Measurements from ENCODE around the gene DYRK1A.

DYRK1A gene

GRCh38 chr21:37341254-37341960 lies 25.2 kb upstream of the DYRK1A start:
- DNase-seq: no peak
- in situ Hi-C loops (cut with HindIII; ENCODE audit: low pct_ligation_motif_present, low sequenced_read_pairs): no loop called here

GRCh38 chr21:37342046-37342632 lies 24.4 kb upstream of the DYRK1A start:
- DNase-seq: no peak
- no peaks in the 10 kb centered on the region for H3K36me3 ChIP-seq (replicated peaks)
- no peaks in the 10 kb centered on the region for H3K27me3 ChIP-seq (replicated peaks)
- no peak for TF ChIP-seq CTCF (IDR thresholded peaks at IDR 0.05; ENCODE audit: low read depth, low read length, missing control alignments)
- H3K27ac ChIP-seq: no peak overlapping the region
- no peak overlapping the region for H3K4me3 ChIP-seq (ENCODE audit: low read depth, low read length)
- in situ Hi-C loops (cut with HindIII; ENCODE audit: low pct_ligation_motif_present, low sequenced_read_pairs): no loop called here

More at GRCh38 chr21:37341254-37341960, 25.2 kb upstream of the DYRK1A start:
- no peaks in the 10 kb centered on the region for H3K36me3 ChIP-seq (replicated peaks)
- no peak overlapping the region for H3K27ac ChIP-seq
- no peaks in the 10 kb centered on the region for H3K27me3 ChIP-seq (replicated peaks)
- no peak overlapping the region for H3K4me3 ChIP-seq (ENCODE audit: low read depth, low read length)
- no peak for TF ChIP-seq CTCF (IDR thresholded peaks at IDR 0.05; ENCODE audit: low read depth, low read length, missing control alignments)

GRCh38 chr21:37346841-37347430 lies 19.6 kb upstream of the DYRK1A start:
- DNase-seq: no peak
- no peaks in the 10 kb centered on the region for H3K27me3 ChIP-seq (replicated peaks)
- no peaks in the 10 kb centered on the region for H3K36me3 ChIP-seq (replicated peaks)
- TF ChIP-seq CTCF (IDR thresholded peaks at IDR 0.05; ENCODE audit: low read depth, low read length, missing control alignments): no peak
- H3K4me3 ChIP-seq (ENCODE audit: low read depth, low read length): no peak overlapping the region
- in situ Hi-C loops (cut with HindIII; ENCODE audit: low pct_ligation_motif_present, low sequenced_read_pairs): no loop called here
- H3K27ac ChIP-seq: no peak overlapping the region

GRCh38 chr21:37348664-37349063 lies 17.9 kb upstream of the DYRK1A start:
- TF ChIP-seq CTCF (IDR thresholded peaks at IDR 0.05; ENCODE audit: low read depth, low read length, missing control alignments): no peak

GRCh38 chr21:37350472-37350871 lies 16.1 kb upstream of the DYRK1A start:
- Histone ChIP-seq H3K36me3 (replicated peaks) (no peaks in the 10 kb centered on the region), H3K4me3 (ENCODE audit: low read depth, low read length) (no peak overlapping the region), H3K27me3 (replicated peaks) (no peaks in the 10 kb centered on the region), H3K27ac (no peak overlapping the region)
- TF ChIP-seq CTCF (IDR thresholded peaks at IDR 0.05; ENCODE audit: low read depth, low read length, missing control alignments): no peak
- DNase-seq: no peak
- in situ Hi-C loops (cut with HindIII; ENCODE audit: low pct_ligation_motif_present, low sequenced_read_pairs): no loop called here

More at GRCh38 chr21:37348664-37349063, 17.9 kb upstream of the DYRK1A start:
- DNase-seq: no peak
- no peaks in the 10 kb centered on the region for H3K36me3 ChIP-seq (replicated peaks)
- H3K27ac ChIP-seq: no peak overlapping the region
- H3K27me3 ChIP-seq (replicated peaks): no peaks in the 10 kb centered on the region
- no peak overlapping the region for H3K4me3 ChIP-seq (ENCODE audit: low read depth, low read length)
- in situ Hi-C loops (cut with HindIII; ENCODE audit: low pct_ligation_motif_present, low sequenced_read_pairs): no loop called here

Measured in brain microvascular endothelial cell (primary cell).